Mesendoderm (in vitro differentiated cells): Measurements from ENCODE around the gene SMPD4.
"Not testable (repeated sequence)": the region's sequence is repeated elsewhere in the genome, so short reads cannot be mapped to it uniquely, and the experiment has no call there.

Experiments used
- DNase-seq: peaks from one replicate; pipeline ENCODE4 v3.0.0; 2013
- H2AK5ac ChIP-seq: 2 replicates; pipeline ENCODE4 v1.6.1; 2013; ENCODE audit warnings: low read length, inconsistent platforms
- H2BK120ac ChIP-seq: 2 replicates; pipeline ENCODE4 v1.6.1; 2013; ENCODE audit warnings: low read depth, mild to moderate bottlenecking, low read length, moderate library complexity, mixed read lengths
- H2BK15ac ChIP-seq: replicated peaks from 2 replicates; pipeline ENCODE4 v1.6.1; 2013; ENCODE audit warnings: low read depth, mild to moderate bottlenecking, moderate library complexity
- H2BK5ac ChIP-seq: 2 replicates; pipeline ENCODE4 v1.6.1; 2013; ENCODE audit warnings: low read length, inconsistent platforms
- H3K18ac ChIP-seq: 2 replicates; pipeline ENCODE4 v1.6.1; 2013; ENCODE audit warnings: mild to moderate bottlenecking, low read length, mixed read lengths
- H3K23ac ChIP-seq: one replicate; pipeline ENCODE4 v1.6.1; 2013; ENCODE audit warnings: low read length
- H3K27ac ChIP-seq: 2 replicates; pipeline ENCODE4 v1.5.1; 2013; ENCODE audit warnings: low read depth, mild to moderate bottlenecking, inconsistent platforms, low read length, moderate library complexity
- H3K27me3 ChIP-seq: 2 replicates; pipeline ENCODE4 v1.6.1; 2013; ENCODE audit warnings: low read length, control low read depth, mild to moderate bottlenecking, inconsistent platforms; ENCODE audit not compliant: insufficient read depth, poor library complexity
- H3K36me3 ChIP-seq: 2 replicates; pipeline ENCODE4 v1.6.1; 2013; ENCODE audit warnings: low read length, inconsistent platforms; ENCODE audit not compliant: control insufficient read depth, insufficient read depth
- H3K4ac ChIP-seq: one replicate; pipeline ENCODE4 v1.6.1; 2013; ENCODE audit warnings: low read depth, mild to moderate bottlenecking, low read length, moderate library complexity
- H3K4me1 ChIP-seq: 2 replicates; pipeline ENCODE4 v1.6.1; 2013; ENCODE audit warnings: low read depth, low read length, inconsistent platforms; ENCODE audit not compliant: control insufficient read depth
- H3K4me2 ChIP-seq: 2 replicates; pipeline ENCODE4 v1.6.1; 2013; ENCODE audit warnings: low read length
- H3K4me3 ChIP-seq: 2 replicates; pipeline ENCODE4 v1.5.1; 2013; ENCODE audit warnings: mild to moderate bottlenecking, low read length
- H3K56ac ChIP-seq: one replicate; pipeline ENCODE4 v1.6.1; 2013; ENCODE audit warnings: low read length
- H3K79me1 ChIP-seq: 2 replicates; pipeline ENCODE4 v1.6.1; 2013; ENCODE audit warnings: low read length, inconsistent platforms
- H3K79me2 ChIP-seq: 2 replicates; pipeline ENCODE4 v1.6.1; 2013; ENCODE audit warnings: mild to moderate bottlenecking, low read length; ENCODE audit not compliant: control insufficient read depth, insufficient read depth
- H3K9ac ChIP-seq: 2 replicates; pipeline ENCODE4 v1.6.1; 2013; ENCODE audit warnings: low read length, inconsistent platforms
- H4K5ac ChIP-seq: one replicate; pipeline ENCODE4 v1.6.1; 2013; ENCODE audit warnings: low read length
- H4K8ac ChIP-seq: one replicate; pipeline ENCODE4 v1.6.1; 2013; ENCODE audit warnings: low read depth, mild to moderate bottlenecking, control low read depth, low read length, moderate library complexity
- WGBS: extraction: QIAGEN DNeasy Blood & Tissue Kit; methylation state at CpG from one replicate; pipeline ENCODE4 v1.1.7; 2013; ENCODE audit warnings: low lambda C conversion rate, missing lambda C conversion rate; ENCODE audit not compliant: insufficient coverage; ENCODE audit errors: extremely low coverage; 5-methylcytosine and 5-hydroxymethylcytosine counted together

The SMPD4 gene

DNA sequence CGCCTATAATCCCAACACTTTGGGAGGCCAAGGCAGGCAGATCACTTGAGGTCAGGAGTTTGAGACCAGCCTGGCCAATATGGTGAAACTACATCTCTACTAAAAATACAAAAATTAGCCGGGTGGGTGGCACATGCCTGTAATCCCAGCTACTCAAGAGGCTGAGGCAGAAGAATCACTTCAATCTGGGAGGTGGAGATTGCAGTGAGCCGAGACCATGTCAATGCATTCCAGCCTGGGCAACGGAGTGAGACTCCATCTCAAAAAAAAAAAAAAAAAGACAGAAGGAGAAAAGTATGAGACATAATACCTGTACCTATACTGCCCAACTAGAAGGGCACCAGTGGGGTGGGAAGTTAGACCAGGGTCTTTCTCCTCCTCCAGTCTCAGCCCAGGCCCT is 22.0 kb downstream of the SMPD4 start:
- not testable (repeated sequence) for H3K9ac ChIP-seq, H3K18ac ChIP-seq, H3K4me2 ChIP-seq, H3K4me1 ChIP-seq, H3K56ac ChIP-seq, H3K27ac ChIP-seq, H3K79me1 ChIP-seq, H3K27me3 ChIP-seq, H3K4me3 ChIP-seq, H2BK5ac ChIP-seq, H4K5ac ChIP-seq, H4K8ac ChIP-seq, H2AK5ac ChIP-seq, H3K23ac ChIP-seq, H2BK120ac ChIP-seq, H3K36me3 ChIP-seq, H3K4ac ChIP-seq, DNase-seq, H3K79me2 ChIP-seq, H2BK15ac ChIP-seq
- no CpG with 5 or more reads among the region's 4 CpGs for WGBS

DNA sequence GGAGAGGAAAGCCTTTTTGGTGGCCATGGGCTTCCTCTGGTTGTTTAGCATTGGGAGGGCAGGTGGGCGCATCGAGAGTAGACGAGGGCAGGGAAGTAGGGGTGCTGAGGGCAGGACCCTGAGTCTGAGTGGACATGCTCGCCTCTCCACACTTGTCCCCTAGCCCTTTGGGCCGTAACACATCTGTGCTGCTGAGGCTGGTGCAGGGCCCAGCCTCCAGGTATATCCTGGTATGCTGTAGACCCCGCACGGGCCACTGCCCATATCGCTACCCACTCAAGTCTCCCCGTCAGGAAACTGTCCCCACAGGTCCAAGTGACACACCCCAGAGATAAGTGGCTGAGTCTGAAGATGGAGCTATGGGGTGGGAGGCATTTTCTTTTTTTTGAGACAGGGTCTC is 22.8 kb downstream of the SMPD4 start:
- Histone ChIP-seq H2BK15ac (no peak overlapping the region), H3K23ac (no peak overlapping the region), H3K4me1 (no peaks in the 10 kb centered on the region), H3K79me2 (no peaks in the 10 kb centered on the region), H3K27me3 (no peaks in the 10 kb centered on the region), H3K9ac (no peak overlapping the region), H2AK5ac (no peak overlapping the region), H2BK5ac (no peak overlapping the region), H3K4me3 (no peak overlapping the region), H3K27ac (no peak overlapping the region), H3K79me1 (no peaks in the 10 kb centered on the region), H2BK120ac (no peak overlapping the region), H4K5ac (no peak overlapping the region), H4K8ac (no peak overlapping the region), H3K36me3 (no peaks in the 10 kb centered on the region), H3K4ac (no peak overlapping the region), H3K4me2 (no peak overlapping the region), H3K56ac (no peak overlapping the region), H3K18ac (no peak overlapping the region)
- no CpG with 5 or more reads among the region's 9 CpGs for WGBS
- no peak for DNase-seq

DNA sequence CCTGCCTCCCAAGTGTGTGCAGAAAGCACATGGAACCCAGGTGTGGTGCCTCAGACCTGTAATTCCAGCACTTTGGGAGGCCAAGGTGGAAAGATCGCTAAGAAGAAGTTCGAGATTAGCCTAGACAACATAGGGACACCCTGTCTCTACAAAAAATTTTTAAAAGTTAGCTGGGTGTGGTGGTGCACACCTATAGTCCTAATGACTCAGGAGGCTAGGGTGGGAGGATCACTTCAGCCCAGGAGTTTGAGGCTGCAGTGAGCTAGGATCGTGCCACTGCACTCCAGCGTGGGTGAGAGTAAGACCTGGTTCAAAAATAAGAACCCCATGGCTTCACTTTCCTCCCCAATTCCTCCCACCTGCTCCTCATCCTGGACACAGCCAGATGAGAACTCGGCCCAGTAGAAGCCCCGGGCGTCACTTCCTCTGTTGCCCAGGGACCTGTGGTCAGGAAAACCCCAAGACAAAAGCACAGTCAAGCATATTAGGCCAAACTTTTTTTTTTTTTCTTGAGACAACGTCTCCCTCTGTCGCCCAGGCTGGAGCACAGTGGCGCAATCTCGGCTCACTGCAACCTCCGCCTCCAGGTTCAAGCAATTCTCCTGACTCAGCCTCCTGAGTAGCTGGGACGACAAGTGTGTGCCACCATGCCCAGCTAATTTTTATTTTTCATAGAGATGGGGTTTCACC is 23.4 kb downstream of the SMPD4 start:
- H3K9ac ChIP-seq, H3K79me2 ChIP-seq, DNase-seq, H2BK5ac ChIP-seq, H3K4me2 ChIP-seq, H2AK5ac ChIP-seq, H3K23ac ChIP-seq, H3K56ac ChIP-seq, H3K36me3 ChIP-seq, H2BK120ac ChIP-seq, H4K8ac ChIP-seq, H3K79me1 ChIP-seq, H4K5ac ChIP-seq, H3K4ac ChIP-seq, H2BK15ac ChIP-seq, H3K4me1 ChIP-seq, H3K27me3 ChIP-seq, H3K18ac ChIP-seq, H3K27ac ChIP-seq, H3K4me3 ChIP-seq: not testable (repeated sequence)
- WGBS = no CpG with 5 or more reads among the region's 13 CpGs

DNA sequence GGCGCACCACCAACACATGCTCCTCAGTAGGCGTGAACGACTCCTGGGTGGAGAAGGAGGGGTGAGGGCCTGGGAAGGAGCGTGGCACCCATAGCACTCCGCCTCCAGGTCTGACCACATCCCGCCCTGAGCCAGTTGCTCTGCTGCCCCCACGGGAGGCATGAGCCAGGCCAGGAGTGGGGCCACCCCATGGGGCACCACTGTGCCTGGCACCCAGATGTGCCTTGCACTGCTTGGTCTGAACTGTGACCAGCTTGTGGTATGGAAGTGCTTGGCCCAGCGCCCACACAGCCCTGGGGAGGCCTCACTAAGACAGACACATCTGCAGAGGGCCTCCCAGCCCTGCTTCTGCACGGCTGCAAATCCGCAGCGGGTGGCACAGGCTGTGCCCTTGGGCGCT is 24.0 kb downstream of the SMPD4 start:
- not testable (repeated sequence) for H3K79me1 ChIP-seq, H3K79me2 ChIP-seq, H3K4me3 ChIP-seq, H3K4me1 ChIP-seq, H2BK15ac ChIP-seq, H3K9ac ChIP-seq, DNase-seq, H2BK120ac ChIP-seq, H3K4me2 ChIP-seq, H3K18ac ChIP-seq, H3K36me3 ChIP-seq, H3K56ac ChIP-seq, H2AK5ac ChIP-seq, H4K8ac ChIP-seq, H3K27ac ChIP-seq, H3K23ac ChIP-seq, H2BK5ac ChIP-seq, H3K4ac ChIP-seq, H3K27me3 ChIP-seq, H4K5ac ChIP-seq
- no CpG with 5 or more reads among the region's 12 CpGs for WGBS

- no peak overlapping the region for H4K8ac ChIP-seq
- H3K79me1 ChIP-seq = no peaks in the 10 kb centered on the region
- no peak overlapping the region for H2BK15ac ChIP-seq
- no peak overlapping the region for H2BK5ac ChIP-seq
- DNase-seq = no peak
- H2BK120ac ChIP-seq = no peak overlapping the region
- H2AK5ac ChIP-seq = no peak overlapping the region
- H3K79me2 ChIP-seq = no peaks in the 10 kb centered on the region
- H3K9ac ChIP-seq = no peak overlapping the region
- no peak overlapping the region for H3K27ac ChIP-seq
- no peak overlapping the region for H3K23ac ChIP-seq
- H3K4me1 ChIP-seq = no peaks in the 10 kb centered on the region
- no peaks in the 10 kb centered on the region for H3K36me3 ChIP-seq
- no CpG with 5 or more reads among the region's 9 CpGs for WGBS
- H3K4me2 ChIP-seq = no peak overlapping the region
- H3K4ac ChIP-seq = no peak overlapping the region
- no peak overlapping the region for H3K56ac ChIP-seq
- no peak overlapping the region for H3K18ac ChIP-seq
- no peaks in the 10 kb centered on the region for H3K27me3 ChIP-seq
- no peak overlapping the region for H4K5ac ChIP-seq
- H3K4me3 ChIP-seq = no peak overlapping the region
Observed at GRCh38 chr2:130156624-130157004, 24.8 kb downstream of the SMPD4 start.

DNA sequence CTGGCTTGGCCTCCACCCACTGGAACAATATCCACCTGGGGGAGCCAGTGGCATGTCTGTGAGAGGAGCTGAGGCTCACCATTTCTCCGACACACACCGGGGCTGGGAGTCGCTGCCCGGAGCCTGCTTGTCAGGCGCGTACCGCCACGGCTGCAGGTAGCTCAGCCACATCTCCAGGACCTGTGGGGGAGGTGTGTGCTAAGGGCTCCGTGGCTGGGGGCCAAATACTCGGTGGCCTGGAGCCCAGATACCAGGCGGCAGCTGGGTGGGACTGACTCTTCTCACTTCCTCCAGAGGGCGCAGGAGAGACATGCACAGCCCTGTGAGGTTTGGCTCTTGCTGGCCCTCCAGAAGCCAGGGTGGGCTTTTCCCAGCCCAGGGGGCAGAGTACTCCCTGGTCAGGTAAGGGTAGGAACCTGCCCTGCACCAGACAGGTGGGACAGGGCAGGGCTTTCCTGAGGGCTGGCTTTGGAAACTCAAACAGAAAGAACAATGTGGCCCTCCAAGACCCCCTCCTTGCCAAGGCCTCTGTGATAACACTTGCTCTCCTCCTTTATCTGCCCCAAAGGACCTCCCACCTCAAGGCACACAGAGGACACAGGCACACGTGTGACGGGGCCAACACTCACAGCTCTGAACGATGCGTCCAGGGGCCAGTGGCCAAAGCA is 25.3 kb downstream of the SMPD4 start:
- not testable (repeated sequence) for H3K9ac ChIP-seq, H3K4me1 ChIP-seq, H3K79me2 ChIP-seq, H3K4ac ChIP-seq, H3K79me1 ChIP-seq, H3K56ac ChIP-seq, H3K18ac ChIP-seq, H3K27me3 ChIP-seq, H3K36me3 ChIP-seq, H3K23ac ChIP-seq, H4K5ac ChIP-seq, H2AK5ac ChIP-seq, H3K27ac ChIP-seq, H2BK120ac ChIP-seq, H3K4me2 ChIP-seq, H3K4me3 ChIP-seq, H2BK15ac ChIP-seq, H2BK5ac ChIP-seq, H4K8ac ChIP-seq
- DNase-seq = peak; percentile 68
- WGBS = no CpG with 5 or more reads among the region's 16 CpGs
